Activated gamma-delta T cell treated with anti-CD3 and anti-CD28 coated beads, Interleukin-2, amount 50 U/mL, for 16 hours (primary cell): ENCODE results near the gene SCN4A.

Source experiments
- DNase-seq: peaks from one replicate; pipeline ENCODE4 v3.0.0-alpha.2; 2020; ENCODE audit warnings: low read depth

SCN4A gene

GRCh38 chr17:64001763-64002529, 29.2 kb upstream of the SCN4A start:
- DNase-seq: no peak

GRCh38 chr17:64001091-64001579, 28.4 kb upstream of the SCN4A start:
- DNase-seq: no peak

- no peak for DNase-seq
These were observed 27.2 kb upstream of the SCN4A start for GRCh38 chr17:63999680-64000531.

GRCh38 chr17:63998721-63999679, 26.3 kb upstream of the SCN4A start:
- DNase-seq: no peak

GRCh38 chr17:63998050-63998720, 25.5 kb upstream of the SCN4A start, which contains the start of gene PRR29:
TSS of gene PRR29 (plus strand) at chr17:63998351. CDS start at chr17:63998365, 14 bp downstream.
- DNase-seq: peak; percentile 58

GRCh38 chr17:63997341-63998048, 24.8 kb upstream of the SCN4A start:
- no peak for DNase-seq

- DNase-seq: no peak
These were observed 23.9 kb upstream of the SCN4A start for GRCh38 chr17:63996430-63997182.

- DNase-seq: no peak
These were observed 22.9 kb upstream of the SCN4A start for GRCh38 chr17:63995626-63996025.

GRCh38 chr17:63993368-63993985, 20.8 kb upstream of the SCN4A start:
- no peak for DNase-seq

GRCh38 chr17:63991611-63992010, 18.9 kb upstream of the SCN4A start:
- no peak for DNase-seq

GRCh38 chr17:63989622-63990345, 17.1 kb upstream of the SCN4A start:
- no peak for DNase-seq

GRCh38 chr17:63988741-63989621, 16.3 kb upstream of the SCN4A start:
- no peak for DNase-seq

GRCh38 chr17:63988127-63988478, 15.4 kb upstream of the SCN4A start:
- DNase-seq: no peak

GRCh38 chr17:63987221-63988126, 14.8 kb upstream of the SCN4A start:
- DNase-seq: no peak

- DNase-seq: no peak
These were observed 14.1 kb upstream of the SCN4A start for GRCh38 chr17:63986821-63987220.

- no peak for DNase-seq
These were observed 12.8 kb upstream of the SCN4A start for GRCh38 chr17:63985387-63986140.
